Activated B cell treated with CpG ODN at 0.5 μM for 24 hours (primary cell): ENCODE data around the gene TK2. TPM values are rescaled to one million over a fixed set of nuclear protein-coding genes. Genes with fewer than 3 reads are reported as not detected.

ENCODE experiments used
- ATAC-seq: fragments of 200-7000 bp; cut with Tn5 transposase; one replicate; pipeline ENCODE4 v1.10.0; 2021; ENCODE audit warnings: low read depth, mild to moderate bottlenecking, moderate library complexity
- CTCF ChIA-PET: fragments of 350-600 bp; sonication (Branson Sonifier 250); formaldehyde crosslinking; loops from one replicate; lab custom pipeline; 2021; ENCODE audit warnings: antibody characterized with exemption; lab: Charles Lee
- POLR2A ChIA-PET: fragments of 350-600 bp; sonication (Branson Sonifier 250); formaldehyde crosslinking; loops from one replicate; lab custom pipeline; 2021; ENCODE audit warnings: antibody characterized with exemption; lab: Charles Lee
- DNase-seq: peaks from one replicate; pipeline ENCODE4 v3.0.0; 2022
- H3K27ac Mint-ChIP-seq: one replicate; pipeline ENCODE4 v1.8.0; 2020; ENCODE audit warnings: mixed read lengths
- H3K27me3 Mint-ChIP-seq: one replicate; pipeline ENCODE4 v1.8.0; 2021; ENCODE audit warnings: mixed read lengths
- H3K36me3 Mint-ChIP-seq: one replicate; pipeline ENCODE4 v1.8.0; 2021; ENCODE audit warnings: low read depth, mixed read lengths
- H3K4me1 Mint-ChIP-seq: one replicate; pipeline ENCODE4 v1.8.0; 2021; ENCODE audit warnings: mixed read lengths
- H3K4me3 Mint-ChIP-seq: one replicate; pipeline ENCODE4 v1.8.0; 2020; ENCODE audit warnings: mild to moderate bottlenecking, mixed read lengths
- H3K9me3 Mint-ChIP-seq: one replicate; pipeline ENCODE4 v1.8.0; 2020; ENCODE audit warnings: mixed read lengths
- intact Hi-C: fragments of 100-400 bp; cut with micrococcal nuclease; formaldehyde crosslinking; loops from one replicate; pipeline ENCODE4 v1.15.1; 2024
- total RNA-seq: library from RNA; stranded (reverse); gene quantifications from 2 replicates; pipeline ENCODE4 v1.2.3, GENCODE V29; 2022
- TF ChIP-seq, protein P1 (sequence below): fragments of 200-600 bp; IDR thresholded peaks from one replicate; pipeline ENCODE4 v1.8.0; 2022; ENCODE audit warnings: antibody characterized with exemption, mild to moderate bottlenecking

TK2 gene
- total RNA-seq, 1 donor from 2014 or later, result 4.8 TPM

DNA sequence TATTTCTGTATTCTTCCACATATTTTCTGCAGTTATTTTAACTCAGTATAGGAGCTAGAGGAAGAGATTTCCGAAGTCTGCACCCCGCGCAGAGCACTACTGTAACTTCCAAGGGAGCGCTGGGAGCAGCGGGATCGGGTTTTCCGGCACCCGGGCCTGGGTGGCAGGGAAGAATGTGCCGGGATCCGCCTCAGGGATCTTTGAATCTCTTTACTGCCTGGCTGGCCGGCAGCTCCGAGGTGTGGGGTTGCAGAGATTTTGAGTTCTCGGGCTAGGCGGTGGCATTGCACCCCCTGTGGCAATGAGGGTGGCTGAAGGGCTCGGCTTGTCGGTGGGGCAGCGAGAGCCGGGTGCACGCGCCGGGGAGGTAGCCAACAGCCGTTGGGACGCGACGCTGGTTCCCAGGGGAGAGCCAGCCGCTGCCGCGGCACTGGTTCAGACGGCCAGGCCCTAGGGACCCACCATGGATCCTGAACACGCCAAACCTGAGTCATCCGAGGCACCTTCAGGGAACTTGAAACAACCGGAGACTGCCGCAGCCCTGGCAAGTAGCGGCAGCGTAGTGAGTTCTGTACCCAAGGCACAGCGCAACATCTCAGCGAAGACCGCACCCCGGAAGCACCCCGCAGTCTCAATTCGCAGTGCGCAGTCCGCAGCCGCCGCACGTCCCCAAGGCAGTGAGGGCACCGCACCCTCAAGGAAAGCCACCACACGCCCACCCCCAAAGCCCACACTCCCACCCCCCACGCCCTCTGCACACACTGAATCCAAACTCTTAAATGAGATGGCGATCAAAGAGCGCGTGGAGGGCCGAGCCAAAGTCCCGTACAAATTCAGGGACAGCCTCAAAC, 16.4 kb upstream of the TK2 start, which contains the start of gene CMTM1:
CMTM1 (plus strand) TSS at position 389 of the 851 bp plus-strand sequence; CDS start at position 464, 75 bp downstream.
- Mint-ChIP-seq H3K27me3 (no peaks in the 10 kb centered on the region), H3K4me3 (no peak within 1 kb of the TSS), H3K4me1 (peaks cover 9% of the 10 kb centered on the region), H3K36me3 (peaks cover 39% of the 10 kb centered on the region), H3K9me3 (no peaks in the 10 kb centered on the region), H3K27ac (no peak within 1 kb of the TSS)
- intact Hi-C loops, result no loop called here
- CTCF ChIA-PET, result no interaction called here
- DNase-seq (no peak), ATAC-seq (no peak)
- POLR2A ChIA-PET, result interaction anchor here (0.7 kb wide), 1 partner anchor 16 kb away, joined by 6 read pairs; the partner anchor contains the start of gene TK2
- TF ChIP-seq, protein P1, sequence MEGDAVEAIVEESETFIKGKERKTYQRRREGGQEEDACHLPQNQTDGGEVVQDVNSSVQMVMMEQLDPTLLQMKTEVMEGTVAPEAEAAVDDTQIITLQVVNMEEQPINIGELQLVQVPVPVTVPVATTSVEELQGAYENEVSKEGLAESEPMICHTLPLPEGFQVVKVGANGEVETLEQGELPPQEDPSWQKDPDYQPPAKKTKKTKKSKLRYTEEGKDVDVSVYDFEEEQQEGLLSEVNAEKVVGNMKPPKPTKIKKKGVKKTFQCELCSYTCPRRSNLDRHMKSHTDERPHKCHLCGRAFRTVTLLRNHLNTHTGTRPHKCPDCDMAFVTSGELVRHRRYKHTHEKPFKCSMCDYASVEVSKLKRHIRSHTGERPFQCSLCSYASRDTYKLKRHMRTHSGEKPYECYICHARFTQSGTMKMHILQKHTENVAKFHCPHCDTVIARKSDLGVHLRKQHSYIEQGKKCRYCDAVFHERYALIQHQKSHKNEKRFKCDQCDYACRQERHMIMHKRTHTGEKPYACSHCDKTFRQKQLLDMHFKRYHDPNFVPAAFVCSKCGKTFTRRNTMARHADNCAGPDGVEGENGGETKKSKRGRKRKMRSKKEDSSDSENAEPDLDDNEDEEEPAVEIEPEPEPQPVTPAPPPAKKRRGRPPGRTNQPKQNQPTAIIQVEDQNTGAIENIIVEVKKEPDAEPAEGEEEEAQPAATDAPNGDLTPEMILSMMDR, result no peak

DNA sequence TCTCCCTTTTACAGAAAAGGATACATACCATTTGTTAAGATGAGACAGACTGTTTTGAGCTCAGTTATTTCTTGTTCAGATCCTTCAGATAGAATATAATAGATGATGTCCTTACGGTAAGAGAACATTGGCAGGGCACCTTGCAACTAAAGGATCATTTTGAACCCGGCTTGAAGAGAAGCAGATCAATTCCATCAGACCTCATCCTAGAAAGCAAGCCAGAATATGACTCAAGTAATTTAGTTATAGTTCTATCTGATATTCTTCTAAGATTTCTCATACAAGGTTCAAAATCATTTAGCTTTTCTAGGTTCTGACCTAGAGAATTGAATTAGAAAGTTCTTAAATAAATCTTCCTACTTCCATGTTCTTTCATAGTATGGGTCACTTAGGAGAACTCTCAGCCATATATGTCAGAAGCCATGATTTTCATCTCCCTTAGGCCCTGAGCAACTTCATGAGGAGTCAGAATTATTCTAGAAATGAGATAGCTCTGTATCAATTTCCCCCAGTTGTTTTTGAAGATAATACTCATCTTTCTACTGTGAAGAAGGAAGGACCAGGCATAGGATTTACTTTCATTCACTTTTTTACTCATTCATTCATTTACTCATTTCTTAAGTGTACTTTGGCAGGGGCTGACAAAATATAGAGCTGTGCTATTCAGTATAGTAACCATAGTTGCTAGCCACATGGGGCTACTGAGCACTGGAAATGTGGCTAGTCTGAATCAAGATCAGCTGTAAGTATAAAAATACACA, 13.8 kb upstream of the TK2 start:
- H3K36me3 Mint-ChIP-seq, result peaks cover 56% of the 10 kb centered on the region
- DNase-seq (no peak), ATAC-seq (no peak)
- no peak overlapping the region for H3K27ac Mint-ChIP-seq
- H3K9me3 Mint-ChIP-seq, result no peaks in the 10 kb centered on the region
- no peaks in the 10 kb centered on the region for H3K27me3 Mint-ChIP-seq
- peaks cover 9% of the 10 kb centered on the region for H3K4me1 Mint-ChIP-seq
- TF ChIP-seq, protein P1, result no peak
- intact Hi-C loops, result loop anchor here (2.0 to 5.0 kb wide), 3 partner anchors 41 to 177 kb away; partner anchors contain the start of gene CMTM3
- ChIA-PET CTCF (interaction anchor here (1.0 to 2.3 kb wide), 12 partner anchors 8 to 189 kb away, joined by 3 to 9 read pairs (median 3); partner anchors contain the start of gene CKLF), POLR2A (no interaction called here)
- no peak overlapping the region for H3K4me3 Mint-ChIP-seq

DNA sequence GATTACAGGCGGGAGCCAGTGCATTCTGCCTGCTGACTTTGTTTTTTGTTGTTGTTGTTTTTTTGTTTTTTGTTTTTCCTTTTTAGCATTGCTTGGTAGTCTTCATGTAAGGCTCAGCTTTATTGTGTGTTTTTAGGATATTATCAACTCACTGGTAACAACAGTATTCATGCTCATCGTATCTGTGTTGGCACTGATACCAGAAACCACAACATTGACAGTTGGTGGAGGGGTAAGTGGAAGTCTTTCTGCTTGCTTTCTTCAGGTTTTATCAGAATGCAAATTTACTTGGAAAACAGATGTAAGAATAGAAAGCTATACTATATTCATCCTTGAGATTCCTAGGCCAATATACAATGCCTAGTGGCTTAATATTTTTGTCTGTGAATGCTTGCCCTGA, 13.1 kb upstream of the TK2 start:
- CTCF ChIA-PET, result interaction anchor here (0.9 to 2.3 kb wide), 10 partner anchors 9 to 305 kb away, joined by 3 to 9 read pairs (median 3); partner anchors contain the start of gene CKLF
- POLR2A ChIA-PET, result interaction anchor here (0.7 kb wide), 1 partner anchor 10 kb away, joined by 3 read pairs; the partner anchor contains the start of gene CKLF
- H3K9me3 Mint-ChIP-seq, result no peaks in the 10 kb centered on the region
- no peak overlapping the region for H3K4me3 Mint-ChIP-seq
- no peaks in the 10 kb centered on the region for H3K27me3 Mint-ChIP-seq
- H3K4me1 Mint-ChIP-seq, result peaks cover 12% of the 10 kb centered on the region
- DNase-seq (no peak), ATAC-seq (no peak)
- no peak overlapping the region for H3K27ac Mint-ChIP-seq
- H3K36me3 Mint-ChIP-seq, result peaks cover 63% of the 10 kb centered on the region
- TF ChIP-seq, protein P1, result no peak
- intact Hi-C loops, result loop anchor here (2.0 to 5.0 kb wide), 3 partner anchors 42 to 178 kb away; partner anchors contain the start of gene CMTM3

DNA sequence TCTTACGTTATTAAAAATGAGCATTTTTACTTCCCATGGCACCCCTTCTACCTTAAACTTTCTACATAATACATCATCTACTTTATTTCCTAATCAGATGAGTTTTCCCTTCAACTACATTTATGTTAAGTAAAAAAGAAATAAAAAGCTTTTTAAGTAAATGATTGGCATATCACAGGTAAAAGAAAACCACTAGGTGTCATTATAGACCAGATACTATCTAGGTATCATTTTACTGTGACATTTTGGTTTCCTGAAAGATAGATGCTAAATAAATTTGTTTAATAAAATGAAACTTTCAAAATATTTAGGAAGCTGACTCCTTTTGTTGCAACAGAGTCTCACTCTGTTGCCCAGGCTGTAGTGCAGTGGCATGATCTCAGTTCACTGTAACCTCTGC, 12.5 kb upstream of the TK2 start:
- intact Hi-C loops, result loop anchor here (2.0 to 5.0 kb wide), 3 partner anchors 42 to 178 kb away; partner anchors contain the start of gene CMTM3
- POLR2A ChIA-PET, result interaction anchor here (0.7 kb wide), 1 partner anchor 10 kb away, joined by 3 read pairs; the partner anchor contains the start of gene CKLF
- Mint-ChIP-seq H3K4me3 (no peak overlapping the region), H3K27me3 (no peaks in the 10 kb centered on the region), H3K4me1 (peaks cover 12% of the 10 kb centered on the region), H3K9me3 (no peaks in the 10 kb centered on the region), H3K36me3 (peaks cover 63% of the 10 kb centered on the region), H3K27ac (no peak overlapping the region)
- TF ChIP-seq, protein P1, result no peak
- DNase-seq (no peak), ATAC-seq (no peak)
- CTCF ChIA-PET, result interaction anchor here (0.9 to 2.3 kb wide), 10 partner anchors 9 to 306 kb away, joined by 3 to 9 read pairs (median 3); partner anchors contain the start of gene CKLF
